Common myeloid progenitor, CD34-positive (primary cell): ENCODE measurements around the gene OR51B4.

Experiments used
- CTCF ChIA-PET: fragments of 350-600 bp; sonication (Branson Sonifier 250); formaldehyde crosslinking; loops from one replicate; lab custom pipeline; 2021; ENCODE audit warnings: antibody characterized with exemption; lab: Charles Lee
- POLR2A ChIA-PET: fragments of 350-600 bp; sonication (Branson Sonifier 250); formaldehyde crosslinking; loops from one replicate; lab custom pipeline; 2021; ENCODE audit warnings: antibody characterized with exemption; lab: Charles Lee
- DNase-seq, 3 donors: peaks; one replicate each; pipeline versions ENCODE4 v3.0.0 to v3.0.0-alpha.2; 2013
- H3K27ac ChIP-seq, 2 experiments: 1 replicate in 1 of 2; 2 replicates in 1 of 2; pipeline ENCODE4 v1.7.0; 2013; ENCODE audit warnings: inconsistent platforms in 2 of 2, low read length in 2 of 2, mild to moderate bottlenecking in 2 of 2, low read depth in 1 of 2, moderate library complexity in 1 of 2; ENCODE audit not compliant: severe bottlenecking in 2 of 2, insufficient read depth in 1 of 2, poor library complexity in 1 of 2
- H3K27me3 ChIP-seq, 5 experiments: replicated peaks in 2 of 5; 1 replicate in 3 of 5; 2 replicates in 2 of 5; pipeline versions ENCODE4 v1.6.1 to v1.7.0; 2013; ENCODE audit warnings: low read length in 4 of 5, mild to moderate bottlenecking in 2 of 5, moderate library complexity in 2 of 5, inconsistent platforms in 1 of 5; ENCODE audit not compliant: insufficient read depth in 5 of 5, control insufficient read depth in 4 of 5
- H3K36me3 ChIP-seq, 4 experiments: 1 replicate in 2 of 4; 2 replicates in 2 of 4; pipeline versions ENCODE4 v1.6.1 to v1.7.0; 2013; ENCODE audit warnings: low read length in 3 of 4, control low read depth in 1 of 4, mild to moderate bottlenecking in 1 of 4; ENCODE audit not compliant: control insufficient read depth in 4 of 4, insufficient read depth in 4 of 4
- H3K4me1 ChIP-seq, 4 experiments: 1 replicate in 3 of 4; 2 replicates in 1 of 4; pipeline versions ENCODE4 v1.6.1 to v1.7.1; 2013; ENCODE audit warnings: low read length in 3 of 4, mild to moderate bottlenecking in 3 of 4, control low read depth in 1 of 4, inconsistent platforms in 1 of 4, moderate library complexity in 1 of 4; ENCODE audit not compliant: control insufficient read depth in 4 of 4, insufficient read depth in 4 of 4; ENCODE audit errors: control extremely low read depth in 1 of 4
- H3K4me3 ChIP-seq, 7 experiments: 1 replicate in 4 of 7; 2 replicates in 3 of 7; pipeline versions ENCODE4 v1.5.1 to v1.7.0; 2013; ENCODE audit warnings: mild to moderate bottlenecking in 7 of 7, low read length in 6 of 7, moderate library complexity in 6 of 7, inconsistent platforms in 2 of 7, low read depth in 2 of 7, control low read depth in 1 of 7; ENCODE audit not compliant: insufficient read depth in 4 of 7, control insufficient read depth in 1 of 7; ENCODE audit errors: extremely low read depth in 1 of 7
- H3K9me3 ChIP-seq, 5 experiments: 1 replicate in 4 of 5; 2 replicates in 1 of 5; pipeline versions ENCODE4 v1.6.1 to v1.7.1; 2013; ENCODE audit warnings: low read length in 4 of 5, mild to moderate bottlenecking in 2 of 5, inconsistent platforms in 1 of 5, low read depth in 1 of 5, moderate library complexity in 1 of 5; ENCODE audit not compliant: control insufficient read depth in 4 of 5, insufficient read depth in 2 of 5; ENCODE audit errors: control extremely low read depth in 1 of 5
- WGBS: methylation state at CpG from one replicate; pipeline ENCODE4 v1.1.5; 2013; ENCODE audit not compliant: insufficient coverage; 5-methylcytosine and 5-hydroxymethylcytosine counted together

The OR51B4 gene

GRCh38 chr11:5310423-5310822, 8.7 kb upstream of the OR51B4 start:
- ChIA-PET CTCF (no interaction called here), POLR2A (no interaction called here)
- H3K9me3 ChIP-seq = no peaks in the 10 kb centered on the region
- no CpG with 5 or more reads among the region's 1 CpG for WGBS
- no peak overlapping the region for H3K27ac ChIP-seq
- H3K27me3 ChIP-seq = no peaks in the 10 kb centered on the region
- no peaks in the 10 kb centered on the region for H3K4me1 ChIP-seq
- H3K36me3 ChIP-seq = no peaks in the 10 kb centered on the region
- H3K4me3 ChIP-seq = no peak overlapping the region
- no peak for DNase-seq

GRCh38 chr11:5307256-5308019, 5.7 kb upstream of the OR51B4 start:
- Histone ChIP-seq H3K27ac (no peak overlapping the region), H3K4me1 (no peaks in the 10 kb centered on the region), H3K4me3 (no peak overlapping the region), H3K27me3 (no peaks in the 10 kb centered on the region), H3K9me3 (no peaks in the 10 kb centered on the region), H3K36me3 (no peaks in the 10 kb centered on the region)
- no CpG with 5 or more reads among the region's 2 CpGs for WGBS
- DNase-seq = no peak
- CTCF ChIA-PET = no interaction called here
- POLR2A ChIA-PET = no interaction called here

- H3K9me3 ChIP-seq = no peaks in the 10 kb centered on the region
- H3K4me1 ChIP-seq = no peaks in the 10 kb centered on the region
- ChIA-PET POLR2A (interaction anchor here (0.6 kb wide), 1 partner anchor 28 kb away, joined by 3 read pairs; no protein-coding TSS in a partner anchor), CTCF (interaction anchor here (0.9 kb wide), 1 partner anchor 48 kb away, joined by 3 read pairs; the partner anchor contains the start of gene OR51B6)
- H3K36me3 ChIP-seq = no peaks in the 10 kb centered on the region
- no peaks in the 10 kb centered on the region for H3K27me3 ChIP-seq
- DNase-seq = no peak
- no peak overlapping the region for H3K27ac ChIP-seq
- H3K4me3 ChIP-seq = no peak overlapping the region
- WGBS = no CpG with 5 or more reads among the region's 1 CpG
These were observed 2.3 kb upstream of the OR51B4 start for GRCh38 chr11:5304046-5304445.

GRCh38 chr11:5303626-5304025, 1.9 kb upstream of the OR51B4 start:
- H3K9me3 ChIP-seq = no peaks in the 10 kb centered on the region
- CTCF ChIA-PET = interaction anchor here (0.9 kb wide), 1 partner anchor 48 kb away, joined by 3 read pairs; the partner anchor contains the start of gene OR51B6
- no peak overlapping the region for H3K4me3 ChIP-seq
- no peaks in the 10 kb centered on the region for H3K4me1 ChIP-seq
- 80% methylated on average over 1 of the region's 5 CpGs for WGBS
- no peaks in the 10 kb centered on the region for H3K27me3 ChIP-seq
- POLR2A ChIA-PET = interaction anchor here (0.6 kb wide), 1 partner anchor 27 kb away, joined by 3 read pairs; no protein-coding TSS in a partner anchor
- no peak overlapping the region for H3K27ac ChIP-seq
- no peaks in the 10 kb centered on the region for H3K36me3 ChIP-seq
- DNase-seq = peak in 2 of 3 donors; percentile 21 to 55

GRCh38 chr11:5300251-5300650, 1.5 kb downstream of the OR51B4 start:
- H3K4me1 ChIP-seq = no peaks in the 10 kb centered on the region
- H3K27ac ChIP-seq = no peak overlapping the region
- ChIA-PET CTCF (interaction anchor here (1.6 kb wide), 1 partner anchor 9 kb away, joined by 6 read pairs; no protein-coding TSS in a partner anchor), POLR2A (no interaction called here)
- H3K27me3 ChIP-seq = no peaks in the 10 kb centered on the region
- H3K9me3 ChIP-seq = no peaks in the 10 kb centered on the region
- no peak for DNase-seq
- 83% methylated on average over 2 of the region's 3 CpGs for WGBS
- H3K36me3 ChIP-seq = no peaks in the 10 kb centered on the region
- no peak overlapping the region for H3K4me3 ChIP-seq

- no peaks in the 10 kb centered on the region for H3K9me3 ChIP-seq
- H3K4me1 ChIP-seq = no peaks in the 10 kb centered on the region
- DNase-seq = no peak
- WGBS = 63% methylated on average over 1 of the region's 1 CpG
- H3K36me3 ChIP-seq = no peaks in the 10 kb centered on the region
- no peak overlapping the region for H3K27ac ChIP-seq
- no peaks in the 10 kb centered on the region for H3K27me3 ChIP-seq
- no peak overlapping the region for H3K4me3 ChIP-seq
- ChIA-PET CTCF (interaction anchor here (0.6 to 1.5 kb wide), 4 partner anchors 17 to 188 kb away, joined by 3 to 4 read pairs (median 3); no protein-coding TSS in a partner anchor), POLR2A (no interaction called here)
These were observed 3.3 kb downstream of the OR51B4 start for GRCh38 chr11:5298451-5298850.

- POLR2A ChIA-PET = no interaction called here
These were observed 3.9 kb downstream of the OR51B4 start for GRCh38 chr11:5297721-5298323.

More at GRCh38 chr11:5297721-5298323, 3.9 kb downstream of the OR51B4 start:
- CTCF ChIA-PET = interaction anchor here (1.2 to 1.5 kb wide), 2 partner anchors 18 to 84 kb away, joined by 3 read pairs; no protein-coding TSS in a partner anchor
- Histone ChIP-seq H3K36me3 (no peaks in the 10 kb centered on the region), H3K27me3 (no peaks in the 10 kb centered on the region), H3K27ac (no peak overlapping the region), H3K4me3 (no peak overlapping the region), H3K4me1 (no peaks in the 10 kb centered on the region), H3K9me3 (no peaks in the 10 kb centered on the region)
- no peak for DNase-seq
- whole genome bisulfite sequencing = 100% methylated on average over 3 of the region's 4 CpGs
